LNCaP clone FGC (cell line): Measurements from ENCODE around the gene ZNF497.

Experiments
- DNase-seq: peaks from one replicate; pipeline ENCODE4 v3.0.0-alpha.2; 2011; ENCODE audit warnings: low read depth
- H3K4me3 ChIP-seq: 2 replicates; pipeline ENCODE4 v1.5.1; 2011; ENCODE audit warnings: mild to moderate bottlenecking, low read depth, low read length, control low read depth
- CTCF ChIP-seq: IDR thresholded peaks from 2 replicates; pipeline ENCODE4 v1.5.1; 2012; ENCODE audit warnings: mild to moderate bottlenecking; ENCODE audit not compliant: control insufficient read depth, insufficient read depth; ENCODE audit errors: extremely low read depth

The ZNF497 gene

GRCh38 chr19:58352760-58353671 is 9.5 kb downstream of the ZNF497 start, which contains the start of gene A1BG:
A1BG (minus strand) TSS chr19:58353492; CDS start chr19:58353437, 55 bp downstream.
- TF ChIP-seq CTCF: no peak
- no peak for DNase-seq
- H3K4me3 ChIP-seq: no peak within 1 kb of the TSS

- no peak for DNase-seq
- no peak overlapping the region for H3K4me3 ChIP-seq
- no peak for TF ChIP-seq CTCF
Measured at GRCh38 chr19:58351990-58352755, 10.4 kb downstream of the ZNF497 start.

GRCh38 chr19:58351558-58351878 is 11.0 kb downstream of the ZNF497 start:
- no peak for DNase-seq
- TF ChIP-seq CTCF: no peak
- no peak overlapping the region for H3K4me3 ChIP-seq

- no peak for DNase-seq
- H3K4me3 ChIP-seq: no peak overlapping the region
- no peak for TF ChIP-seq CTCF
Measured at GRCh38 chr19:58350871-58351557, 11.5 kb downstream of the ZNF497 start.

- no peak overlapping the region for H3K4me3 ChIP-seq
Measured at GRCh38 chr19:58350001-58350861, 12.3 kb downstream of the ZNF497 start.

More at GRCh38 chr19:58350001-58350861, 12.3 kb downstream of the ZNF497 start:
- DNase-seq: no peak
- no peak for TF ChIP-seq CTCF
